Upper lobe of left lung (tissue), 4 donors: ENCODE results near the gene CREB3L4.
"Not testable (repeated sequence)": the region's sequence is repeated elsewhere in the genome, so short reads cannot be mapped to it uniquely, and the experiment has no call there.

Experiments
- CTCF ChIP-seq, 6 experiments: fragments of 450-650 bp in 4 of 6; fragments of 200-600 bp in 2 of 6; sonication (generic) in 2 of 6; IDR thresholded peaks; one replicate each; pipeline ENCODE4 v1.5.1; 2016 to 2019; ENCODE audit warnings: antibody characterized with exemption in 6 of 6
- POLR2A ChIP-seq, 4 donors: fragments of 450-650 bp; IDR thresholded peaks; one replicate each; pipeline ENCODE4 v1.5.1; 2016 to 2017; ENCODE audit warnings: antibody characterized with exemption in 4 of 4, mild to moderate bottlenecking in 2 of 4
- POLR2AphosphoS5 ChIP-seq, 2 donors: sonication (generic); formaldehyde crosslinking; IDR thresholded peaks; one replicate each; pipeline ENCODE4 v1.5.1; 2017; ENCODE audit warnings: antibody characterized with exemption in 2 of 2

- not testable (repeated sequence) for TF ChIP-seq POLR2AphosphoS5, CTCF, POLR2A (IDR thresholded peaks at IDR 0.05)
Observed at GRCh38 chr1:153996882-153997281, 29.2 kb downstream of the CREB3L4 start.
